22Rv1 (cell line): ENCODE data around the gene GPLD1.

ENCODE experiments used
- CTCF ChIP-seq: fragments of 450-650 bp; IDR thresholded peaks from 2 replicates; pipeline ENCODE4 v1.5.1; 2017; ENCODE audit warnings: mild to moderate bottlenecking
- ZFX ChIP-seq: fragments of 450-650 bp; IDR thresholded peaks from 2 replicates; pipeline ENCODE4 v1.6.1; 2017; ENCODE audit warnings: antibody characterized with exemption, borderline replicate concordance

DNA sequence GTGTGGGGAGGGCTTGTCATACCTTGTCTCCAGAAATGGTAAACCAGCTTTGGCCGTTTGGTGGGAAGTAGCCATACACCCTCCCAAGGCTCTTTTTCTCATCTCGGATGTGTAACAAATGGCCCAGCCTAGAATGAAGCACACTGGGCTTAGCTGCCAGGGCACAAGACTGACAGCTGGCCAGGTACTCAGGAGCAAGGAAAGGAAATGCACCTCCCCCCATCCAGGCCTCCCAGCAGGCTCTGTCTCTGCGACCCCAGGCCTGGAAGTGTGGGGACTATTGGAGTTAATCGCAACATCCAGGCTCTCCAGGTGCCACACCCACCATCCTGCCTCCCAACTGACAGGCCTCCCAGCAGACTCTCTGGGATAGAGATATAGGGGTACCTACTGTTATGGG lies 43.7 kb downstream of the GPLD1 start:
- TF ChIP-seq CTCF (no peak), ZFX (no peak)
